GM23248 (cell line): ENCODE measurements around the gene CTIF.

Experiments used
- EZH2 ChIP-seq: fragments of 200-600 bp; sonication (generic); IDR thresholded peaks from 2 replicates; pipeline ENCODE4 v1.6.1; 2018; ENCODE audit warnings: antibody characterized with exemption, mild to moderate bottlenecking; ENCODE audit not compliant: insufficient read depth, poor library complexity, severe bottlenecking
- EZH2phosphoT487 ChIP-seq: fragments of 200-600 bp; sonication (generic); IDR thresholded peaks from 2 replicates; pipeline ENCODE4 v1.6.1; 2018; ENCODE audit warnings: antibody characterized with exemption, moderate library complexity, mild to moderate bottlenecking, low read depth; ENCODE audit not compliant: insufficient read depth

- TF ChIP-seq EZH2phosphoT487 (no peak), EZH2 (no peak)
Measured at GRCh38 chr18:48862678-48863270, 323.9 kb downstream of the CTIF start.
